Prostate gland (tissue), 2 donors: Measurements from ENCODE around the gene FAM221B. TPM values are rescaled to one million over a fixed set of nuclear protein-coding genes. Genes with fewer than 3 reads are reported as not detected.

Experiments
- DNase-seq: peaks from one replicate; pipeline ENCODE4 v3.0.0-alpha.2; 2019; ENCODE audit warnings: low spot score
- H3K27ac ChIP-seq, 2 donors: fragments of 200-600 bp; sonication (generic); 2 replicates each; pipeline ENCODE4 v1.5.1; 2017 to 2019
- H3K27me3 ChIP-seq: fragments of 200-600 bp; sonication (generic); replicated peaks from 2 replicates; pipeline ENCODE4 v1.5.1; 2019; ENCODE audit not compliant: insufficient read depth
- H3K36me3 ChIP-seq, 2 donors: fragments of 200-600 bp; sonication (generic); 1 replicate in 1 of 2; 2 replicates in 1 of 2; pipeline versions ENCODE4 v1.5.1 to v1.8.1; 2017 to 2019
- H3K4me1 ChIP-seq: fragments of 200-600 bp; sonication (generic); replicated peaks from 2 replicates; pipeline ENCODE4 v1.5.1; 2019
- H3K4me3 ChIP-seq, 2 donors: fragments of 200-600 bp; sonication (generic); 2 replicates each; pipeline ENCODE4 v1.5.1; 2017 to 2019
- H3K9me3 ChIP-seq: fragments of 200-600 bp; sonication (generic); 2 replicates; pipeline ENCODE4 v1.5.1; 2017
- POLR2A ChIP-seq: fragments of 450-650 bp; IDR thresholded peaks from one replicate; pipeline ENCODE4 v1.6.1; 2016; ENCODE audit warnings: antibody characterized with exemption, mild to moderate bottlenecking
- POLR2AphosphoS5 ChIP-seq: sonication (generic); formaldehyde crosslinking; IDR thresholded peaks from one replicate; pipeline ENCODE4 v1.6.1; 2017; ENCODE audit warnings: antibody characterized with exemption
- WGBS: methylation state at CpG from one replicate; pipeline ENCODE4 v1.1.5; 2018; 5-methylcytosine and 5-hydroxymethylcytosine counted together
- intact Hi-C: fragments of 100-400 bp; cut with DNase I; formaldehyde crosslinking; loops from one replicate; pipeline ENCODE4 v1.14.2; 2022
- total RNA-seq, 2 donors: library from RNA; depleted of rRNA; stranded (reverse); fragments of >200 nt; gene quantifications; one replicate each; pipeline ENCODE4 v1.1.0, GENCODE V29; 2016
- TF ChIP-seq, protein P1 (sequence below), 4 experiments: fragments of 200-600 bp in 2 of 4; fragments of 450-650 bp in 2 of 4; sonication (generic) in 2 of 4; IDR thresholded peaks; 1 replicate in 3 of 4; 2 replicates in 1 of 4; pipeline ENCODE4 v1.5.1; 2016 to 2019; ENCODE audit warnings: antibody characterized with exemption in 4 of 4, mild to moderate bottlenecking in 2 of 4, moderate library complexity in 2 of 4

The FAM221B gene
- total RNA-seq, 2 donors from 2014 or later: 0.46 to 5.1 TPM

DNA sequence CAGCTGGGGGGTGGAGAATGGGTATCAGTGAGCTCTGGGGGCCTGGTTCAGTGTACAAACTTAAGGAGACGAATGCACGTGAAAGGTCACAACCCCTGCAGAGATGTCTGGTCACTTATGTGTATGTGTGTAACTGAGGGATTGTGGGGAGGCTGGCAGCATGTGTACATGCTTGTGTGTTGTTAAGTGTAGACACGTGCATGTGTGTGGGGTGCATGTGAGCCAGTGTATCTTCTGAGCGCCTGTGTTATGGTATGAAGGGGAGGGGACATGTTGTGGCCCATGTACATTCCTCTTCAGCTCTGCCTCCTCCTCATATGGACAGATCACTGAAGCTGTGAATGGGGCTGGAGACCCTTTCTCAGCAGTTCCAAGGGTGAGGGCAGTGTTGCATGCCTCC, 2.5 kb upstream of the FAM221B start:
- no peaks in the 10 kb centered on the region for H3K36me3 ChIP-seq
- H3K4me1 ChIP-seq: peaks cover 36% of the 10 kb centered on the region
- no peak overlapping the region for H3K4me3 ChIP-seq
- H3K27me3 ChIP-seq: no peaks in the 10 kb centered on the region
- H3K27ac ChIP-seq: peak overlapping the region; percentile 89 to 99
- intact Hi-C loops: no loop called here
- no peaks in the 10 kb centered on the region for H3K9me3 ChIP-seq
- no peak for DNase-seq
- TF ChIP-seq, protein P1, sequence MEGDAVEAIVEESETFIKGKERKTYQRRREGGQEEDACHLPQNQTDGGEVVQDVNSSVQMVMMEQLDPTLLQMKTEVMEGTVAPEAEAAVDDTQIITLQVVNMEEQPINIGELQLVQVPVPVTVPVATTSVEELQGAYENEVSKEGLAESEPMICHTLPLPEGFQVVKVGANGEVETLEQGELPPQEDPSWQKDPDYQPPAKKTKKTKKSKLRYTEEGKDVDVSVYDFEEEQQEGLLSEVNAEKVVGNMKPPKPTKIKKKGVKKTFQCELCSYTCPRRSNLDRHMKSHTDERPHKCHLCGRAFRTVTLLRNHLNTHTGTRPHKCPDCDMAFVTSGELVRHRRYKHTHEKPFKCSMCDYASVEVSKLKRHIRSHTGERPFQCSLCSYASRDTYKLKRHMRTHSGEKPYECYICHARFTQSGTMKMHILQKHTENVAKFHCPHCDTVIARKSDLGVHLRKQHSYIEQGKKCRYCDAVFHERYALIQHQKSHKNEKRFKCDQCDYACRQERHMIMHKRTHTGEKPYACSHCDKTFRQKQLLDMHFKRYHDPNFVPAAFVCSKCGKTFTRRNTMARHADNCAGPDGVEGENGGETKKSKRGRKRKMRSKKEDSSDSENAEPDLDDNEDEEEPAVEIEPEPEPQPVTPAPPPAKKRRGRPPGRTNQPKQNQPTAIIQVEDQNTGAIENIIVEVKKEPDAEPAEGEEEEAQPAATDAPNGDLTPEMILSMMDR (IDR thresholded peaks at IDR 0.05): no peak
- no peak for TF ChIP-seq POLR2A
- WGBS: 78% methylated on average over 4 of the region's 4 CpGs

- Histone ChIP-seq H3K9me3 (no peaks in the 10 kb centered on the region), H3K36me3 (no peaks in the 10 kb centered on the region), H3K27ac (peak overlapping the region; percentile 89 to 99), H3K4me1 (peaks cover 36% of the 10 kb centered on the region), H3K27me3 (no peaks in the 10 kb centered on the region), H3K4me3 (peak overlapping the region; percentile 73 to 99)
- intact Hi-C loops: loop anchor here (5.0 kb wide), 1 partner anchor 53 kb away; no protein-coding TSS in a partner anchor
- DNase-seq: no peak
- no peak for TF ChIP-seq POLR2A
- 25% methylated on average over 2 of the region's 2 CpGs for WGBS
These were observed 1.2 kb upstream of the FAM221B start for GRCh38 chr9:35829764-35830096.

DNA sequence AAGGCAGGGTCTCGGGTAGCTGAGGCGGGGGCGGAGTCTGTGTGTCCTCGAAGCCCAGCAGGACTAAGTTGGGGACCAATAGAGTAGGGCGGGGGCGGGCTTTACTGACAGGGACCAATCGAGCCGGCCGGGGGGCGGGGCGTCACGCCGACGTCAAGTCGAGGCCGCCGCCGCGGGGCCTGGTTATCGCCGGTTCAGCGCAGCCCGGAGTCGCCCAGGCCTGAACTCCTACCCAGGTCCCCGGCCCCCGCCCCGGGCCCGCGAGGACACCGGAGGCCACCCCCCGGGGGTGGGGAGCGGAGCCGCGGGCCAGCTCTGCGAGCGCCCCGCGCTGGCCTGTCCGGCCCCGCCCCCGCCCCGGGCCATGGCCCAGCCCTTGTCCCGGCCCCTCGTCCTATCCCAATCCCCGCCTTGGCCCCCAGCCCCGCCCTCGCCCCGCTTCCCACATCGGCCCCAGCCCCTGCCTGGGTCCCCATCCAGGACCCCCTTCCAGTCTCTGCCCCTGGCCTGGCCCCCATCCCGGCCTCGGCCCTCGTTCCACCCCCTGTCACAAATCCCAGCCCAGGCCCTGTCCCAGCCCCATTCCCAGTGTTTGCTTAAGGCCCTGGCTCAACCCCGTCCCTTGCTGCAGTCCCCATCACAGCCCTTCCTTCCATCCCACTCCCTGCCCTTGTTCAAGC, 692 bp upstream of the FAM221B start, which contains the start of gene TMEM8B:
TSS of gene TMEM8B (plus strand) at position 145 of the 680 bp plus-strand sequence. CDS start at position 365, 220 bp downstream.
- H3K36me3 ChIP-seq: no peaks in the 10 kb centered on the region
- H3K4me1 ChIP-seq: peaks cover 35% of the 10 kb centered on the region
- TF ChIP-seq, protein P1 (IDR thresholded peaks at IDR 0.05): peak in 1 of 4 experiments; percentile 10
- TF ChIP-seq POLR2AphosphoS5 (peak; percentile 35), POLR2A (peak; percentile 70)
- H3K27ac ChIP-seq: peak within 1 kb of the TSS; percentile 89 to 99
- H3K9me3 ChIP-seq: no peaks in the 10 kb centered on the region
- H3K4me3 ChIP-seq: peak within 1 kb of the TSS; percentile 73 to 99
- intact Hi-C loops: loop anchor here (5.0 kb wide), 1 partner anchor 53 kb away; no protein-coding TSS in a partner anchor
- DNase-seq: peak; percentile 99
- under 1% methylated on average over 41 of the region's 53 CpGs for WGBS
- H3K27me3 ChIP-seq: no peaks in the 10 kb centered on the region

- 77% methylated on average over 3 of the region's 3 CpGs for WGBS
- Histone ChIP-seq H3K27ac (no peak overlapping the region), H3K4me3 (no peak overlapping the region), H3K4me1 (peaks cover 21% of the 10 kb centered on the region), H3K27me3 (no peaks in the 10 kb centered on the region), H3K36me3 (no peaks in the 10 kb centered on the region), H3K9me3 (no peaks in the 10 kb centered on the region)
- no peak for DNase-seq
- TF ChIP-seq, protein P1 (IDR thresholded peaks at IDR 0.05): no peak
- TF ChIP-seq POLR2A (no peak), POLR2AphosphoS5 (no peak)
- intact Hi-C loops: loop anchor here (2.0 to 5.0 kb wide), 2 partner anchors 37 to 55 kb away; partner anchors contain the start of gene NPR2
These were observed 1.0 kb downstream of the FAM221B start for GRCh38 chr9:35827486-35827885.

DNA sequence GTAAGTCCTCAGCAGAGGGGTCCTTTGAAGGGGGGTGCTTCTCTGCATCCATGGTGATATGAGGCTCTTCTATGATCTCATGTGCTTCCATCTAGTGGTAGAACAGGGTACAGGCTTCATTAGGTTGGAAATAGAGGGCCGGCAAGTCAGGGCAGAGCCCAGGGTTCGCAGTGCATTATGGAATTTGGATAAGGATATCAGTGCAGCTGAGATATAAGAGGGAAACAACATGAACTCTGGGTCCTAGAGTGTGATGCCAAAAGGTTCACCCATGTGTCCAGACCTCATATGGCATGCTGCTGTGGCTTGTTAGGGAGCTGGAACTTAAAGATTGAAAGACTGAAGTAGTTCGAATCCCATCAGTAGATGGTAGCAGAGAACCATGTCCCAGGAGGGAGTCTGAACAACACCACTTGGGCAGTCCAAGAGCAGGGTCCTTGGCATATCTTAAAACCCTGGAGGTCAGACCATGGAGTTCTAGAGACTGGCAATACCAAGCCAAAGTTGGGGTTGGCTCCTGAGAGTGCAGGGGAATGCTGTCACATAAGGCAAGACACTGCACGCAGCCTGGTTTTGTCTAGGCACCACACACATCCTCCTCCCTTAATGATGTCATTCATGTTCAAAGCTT, 2.3 kb downstream of the FAM221B start:
- no peaks in the 10 kb centered on the region for H3K9me3 ChIP-seq
- DNase-seq: peak; percentile 49
- H3K4me1 ChIP-seq: peaks cover 9% of the 10 kb centered on the region
- no peaks in the 10 kb centered on the region for H3K27me3 ChIP-seq
- no peaks in the 10 kb centered on the region for H3K36me3 ChIP-seq
- H3K27ac ChIP-seq: no peak overlapping the region
- TF ChIP-seq, protein P1 (IDR thresholded peaks at IDR 0.05): peak; percentile 45 to 86 (median 84)
- TF ChIP-seq POLR2A (no peak), POLR2AphosphoS5 (peak; percentile 63)
- intact Hi-C loops: loop anchor here (2.0 to 5.0 kb wide), 2 partner anchors 35 to 56 kb away; partner anchors contain the start of gene NPR2
- WGBS: 30% methylated on average over 4 of the region's 4 CpGs
- no peak overlapping the region for H3K4me3 ChIP-seq
